Activated T-cell treated with anti-CD3 and anti-CD28 coated beads, Interleukin-2, amount 50 U/mL, for 48 hours (primary cell): ENCODE data around the gene PPM1L.

ENCODE experiments used
- DNase-seq, 2 experiments: peaks; one replicate each; pipeline ENCODE4 v3.0.0-alpha.2; 2020

PPM1L gene

GRCh38 chr3:161051856-161052255 is 295.8 kb downstream of the PPM1L start:
- no peak for DNase-seq

- DNase-seq: no peak
Measured at GRCh38 chr3:161054860-161055604, 299.0 kb downstream of the PPM1L start.

GRCh38 chr3:161064413-161064812 is 308.4 kb downstream of the PPM1L start:
- no peak for DNase-seq

- DNase-seq: no peak
Measured at GRCh38 chr3:161066930-161067329, 310.9 kb downstream of the PPM1L start.

GRCh38 chr3:161067335-161067734 is 311.3 kb downstream of the PPM1L start:
- DNase-seq: no peak

GRCh38 chr3:161069511-161070251 is 313.6 kb downstream of the PPM1L start:
- no peak for DNase-seq

GRCh38 chr3:161070252-161070930 is 314.4 kb downstream of the PPM1L start:
- DNase-seq: no peak

GRCh38 chr3:161070980-161071663 is 315.1 kb downstream of the PPM1L start:
- no peak for DNase-seq

- DNase-seq: no peak
Measured at GRCh38 chr3:161072211-161072621, 316.2 kb downstream of the PPM1L start.

GRCh38 chr3:161072751-161073150 is 316.7 kb downstream of the PPM1L start:
- no peak for DNase-seq

- no peak for DNase-seq
Measured at GRCh38 chr3:161073181-161073580, 317.1 kb downstream of the PPM1L start.

GRCh38 chr3:161081633-161082032 is 325.6 kb downstream of the PPM1L start:
- DNase-seq: no peak

- no peak for DNase-seq
Measured at GRCh38 chr3:161082063-161082462, 326.0 kb downstream of the PPM1L start.

- DNase-seq: no peak
Measured at GRCh38 chr3:161083131-161083530, 327.1 kb downstream of the PPM1L start.

GRCh38 chr3:161084277-161084676 is 328.2 kb downstream of the PPM1L start:
- DNase-seq: no peak

GRCh38 chr3:161093895-161094294 is 337.9 kb downstream of the PPM1L start:
- no peak for DNase-seq

GRCh38 chr3:161096771-161097367 is 340.8 kb downstream of the PPM1L start:
- peak in 1 of 2 experiments; percentile 29 for DNase-seq

GRCh38 chr3:161100994-161101393 is 345.0 kb downstream of the PPM1L start:
- no peak for DNase-seq

GRCh38 chr3:161101609-161102008 is 345.6 kb downstream of the PPM1L start:
- no peak for DNase-seq

GRCh38 chr3:161103776-161104385 is 347.9 kb downstream of the PPM1L start:
- DNase-seq: no peak

- peak; percentile 33 to 45 for DNase-seq
Measured at GRCh38 chr3:161104561-161105551, 348.8 kb downstream of the PPM1L start, which contains the start of gene B3GALNT1. Gene B3GALNT1, minus strand, starts transcription at chr3:161105349. Its CDS starts 18,595 bp downstream, at chr3:161086754.
